Subcutaneous abdominal adipose tissue (tissue), 5 donors: ENCODE measurements around the gene FCRL2.

Source experiments
- H3K27ac ChIP-seq: one replicate; pipeline ENCODE4 v1.7.0; 2013; ENCODE audit warnings: low read depth, mild to moderate bottlenecking, inconsistent platforms, low read length, moderate library complexity
- H3K27me3 ChIP-seq, 5 donors: one replicate each; pipeline ENCODE4 v1.7.0; 2013; ENCODE audit warnings: low read length in 5 of 5, inconsistent platforms in 1 of 5; ENCODE audit not compliant: control insufficient read depth in 5 of 5, insufficient read depth in 4 of 5
- H3K36me3 ChIP-seq, 5 donors: one replicate each; pipeline ENCODE4 v1.7.0; 2013; ENCODE audit warnings: low read length in 5 of 5; ENCODE audit not compliant: control insufficient read depth in 5 of 5, insufficient read depth in 5 of 5
- H3K4me1 ChIP-seq, 5 donors: one replicate each; pipeline ENCODE4 v1.7.0; 2013; ENCODE audit warnings: low read length in 5 of 5, mild to moderate bottlenecking in 3 of 5, moderate library complexity in 1 of 5; ENCODE audit not compliant: control insufficient read depth in 5 of 5, insufficient read depth in 5 of 5
- H3K4me3 ChIP-seq, 5 donors: one replicate each; pipeline ENCODE4 v1.7.0; 2013; ENCODE audit warnings: low read length in 5 of 5, low read depth in 1 of 5
- H3K9ac ChIP-seq, 5 donors: one replicate each; pipeline ENCODE4 v1.7.0; 2013; ENCODE audit warnings: low read length in 5 of 5, mild to moderate bottlenecking in 4 of 5, moderate library complexity in 3 of 5
- H3K9me3 ChIP-seq, 5 donors: one replicate each; pipeline ENCODE4 v1.7.0; 2013; ENCODE audit warnings: low read length in 5 of 5; ENCODE audit not compliant: control insufficient read depth in 5 of 5
- donor health status: healthy.
- donor health status: healthy.
- donor health status: healthy.
- donor health status: healthy.
- donor health status: healthy.

Gene FCRL2

GRCh38 chr1:157784801-157785200, 7.9 kb upstream of the FCRL2 start:
- H3K36me3 ChIP-seq: no peaks in the 10 kb centered on the region
- H3K27ac ChIP-seq: no peak overlapping the region
- H3K4me1 ChIP-seq: no peaks in the 10 kb centered on the region
- no peaks in the 10 kb centered on the region for H3K27me3 ChIP-seq
- no peak overlapping the region for H3K9ac ChIP-seq
- no peak overlapping the region for H3K4me3 ChIP-seq
- H3K9me3 ChIP-seq: no peaks in the 10 kb centered on the region

- H3K27ac ChIP-seq: no peak overlapping the region
- no peak overlapping the region for H3K9ac ChIP-seq
- H3K4me1 ChIP-seq: no peaks in the 10 kb centered on the region
Observed at GRCh38 chr1:157782931-157783330, 6.0 kb upstream of the FCRL2 start.

GRCh38 chr1:157781048-157781447, 4.1 kb upstream of the FCRL2 start:
- H3K27ac ChIP-seq: no peak overlapping the region
- H3K27me3 ChIP-seq: no peaks in the 10 kb centered on the region

More at GRCh38 chr1:157782931-157783330, 6.0 kb upstream of the FCRL2 start:
- Histone ChIP-seq H3K27me3 (no peaks in the 10 kb centered on the region), H3K36me3 (no peaks in the 10 kb centered on the region), H3K4me3 (no peak overlapping the region), H3K9me3 (no peaks in the 10 kb centered on the region)

GRCh38 chr1:157775101-157775870, 1.6 kb downstream of the FCRL2 start:
- no peaks in the 10 kb centered on the region for H3K27me3 ChIP-seq
- H3K4me1 ChIP-seq: peaks cover 0 to 4% (median 0%) of the 10 kb centered on the region in 5 donors
- no peak overlapping the region for H3K4me3 ChIP-seq
- no peaks in the 10 kb centered on the region for H3K9me3 ChIP-seq
- H3K27ac ChIP-seq: no peak overlapping the region
- no peak overlapping the region for H3K9ac ChIP-seq
- H3K36me3 ChIP-seq: no peaks in the 10 kb centered on the region

More at GRCh38 chr1:157781048-157781447, 4.1 kb upstream of the FCRL2 start:
- Histone ChIP-seq H3K9ac (no peak overlapping the region), H3K9me3 (no peaks in the 10 kb centered on the region), H3K4me1 (no peaks in the 10 kb centered on the region), H3K4me3 (no peak overlapping the region), H3K36me3 (no peaks in the 10 kb centered on the region)

- no peak overlapping the region for H3K4me3 ChIP-seq
- no peak overlapping the region for H3K27ac ChIP-seq
- H3K27me3 ChIP-seq: no peaks in the 10 kb centered on the region
- no peak overlapping the region for H3K9ac ChIP-seq
- H3K4me1 ChIP-seq: peaks cover 0 to 4% (median 0%) of the 10 kb centered on the region in 5 donors
- H3K9me3 ChIP-seq: no peaks in the 10 kb centered on the region
- H3K36me3 ChIP-seq: no peaks in the 10 kb centered on the region
Observed at GRCh38 chr1:157774412-157774811, 2.5 kb downstream of the FCRL2 start.

- Histone ChIP-seq H3K9ac (no peak overlapping the region), H3K9me3 (no peaks in the 10 kb centered on the region), H3K4me3 (no peak overlapping the region), H3K4me1 (peaks cover 0 to 4% (median 0%) of the 10 kb centered on the region in 5 donors), H3K36me3 (no peaks in the 10 kb centered on the region), H3K27me3 (no peaks in the 10 kb centered on the region), H3K27ac (no peak overlapping the region)
Observed at GRCh38 chr1:157773493-157774350, 3.2 kb downstream of the FCRL2 start.

- no peak overlapping the region for H3K9ac ChIP-seq
- H3K4me1 ChIP-seq: peaks cover 0 to 4% (median 0%) of the 10 kb centered on the region in 5 donors
- H3K9me3 ChIP-seq: no peaks in the 10 kb centered on the region
Observed at GRCh38 chr1:157771661-157772425, 5.1 kb downstream of the FCRL2 start.

GRCh38 chr1:157770442-157771043, 6.4 kb downstream of the FCRL2 start:
- Histone ChIP-seq H3K9me3 (no peaks in the 10 kb centered on the region), H3K27me3 (no peaks in the 10 kb centered on the region), H3K4me3 (no peak overlapping the region), H3K9ac (no peak overlapping the region), H3K36me3 (no peaks in the 10 kb centered on the region), H3K27ac (no peak overlapping the region), H3K4me1 (peaks cover 0 to 4% (median 0%) of the 10 kb centered on the region in 5 donors)

More at GRCh38 chr1:157771661-157772425, 5.1 kb downstream of the FCRL2 start:
- Histone ChIP-seq H3K4me3 (no peak overlapping the region), H3K36me3 (no peaks in the 10 kb centered on the region), H3K27me3 (no peaks in the 10 kb centered on the region), H3K27ac (no peak overlapping the region)

GRCh38 chr1:157766792-157767191, 10.1 kb downstream of the FCRL2 start:
- no peaks in the 10 kb centered on the region for H3K4me1 ChIP-seq
- H3K4me3 ChIP-seq: no peak overlapping the region
- no peaks in the 10 kb centered on the region for H3K27me3 ChIP-seq
- H3K27ac ChIP-seq: no peak overlapping the region
- H3K36me3 ChIP-seq: no peaks in the 10 kb centered on the region
- H3K9ac ChIP-seq: no peak overlapping the region
- peaks cover 0 to 3% (median 0%) of the 10 kb centered on the region in 5 donors for H3K9me3 ChIP-seq
